OCI-M2 (cell line): ENCODE measurements around the gene CYLD.
A peak's percentile ranks its signal among the peaks of the same experiment; 100 is the strongest.

Experiments
- DNase-seq: peaks from one replicate; lab custom pipeline; 2025; ENCODE audit not compliant: unreplicated experiment; lab: John Stamatoyannopoulos, UW

CYLD gene

GRCh38 chr16:50776037-50776436 lies 34.2 kb downstream of the CYLD start:
- no peak for DNase-seq

- no peak for DNase-seq
These were observed 36.6 kb downstream of the CYLD start for GRCh38 chr16:50778284-50779163.

DNA sequence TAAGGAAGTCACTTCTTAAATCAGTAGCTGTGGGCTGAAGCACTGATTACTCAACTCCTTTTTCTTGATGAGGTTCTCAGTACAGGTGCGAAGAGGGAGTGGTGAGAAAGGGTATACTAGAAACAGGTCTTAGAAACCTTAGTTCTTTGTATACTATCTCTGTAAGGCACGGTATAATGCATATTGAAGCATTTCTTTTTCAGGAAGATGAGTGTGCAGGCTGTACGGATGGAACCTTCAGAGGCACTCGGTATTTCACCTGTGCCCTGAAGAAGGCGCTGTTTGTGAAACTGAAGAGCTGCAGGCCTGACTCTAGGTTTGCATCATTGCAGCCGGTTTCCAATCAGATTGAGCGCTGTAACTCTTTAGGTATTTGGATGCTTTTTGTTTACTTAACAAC lies 39.2 kb downstream of the CYLD start:
- DNase-seq, result no peak

DNA sequence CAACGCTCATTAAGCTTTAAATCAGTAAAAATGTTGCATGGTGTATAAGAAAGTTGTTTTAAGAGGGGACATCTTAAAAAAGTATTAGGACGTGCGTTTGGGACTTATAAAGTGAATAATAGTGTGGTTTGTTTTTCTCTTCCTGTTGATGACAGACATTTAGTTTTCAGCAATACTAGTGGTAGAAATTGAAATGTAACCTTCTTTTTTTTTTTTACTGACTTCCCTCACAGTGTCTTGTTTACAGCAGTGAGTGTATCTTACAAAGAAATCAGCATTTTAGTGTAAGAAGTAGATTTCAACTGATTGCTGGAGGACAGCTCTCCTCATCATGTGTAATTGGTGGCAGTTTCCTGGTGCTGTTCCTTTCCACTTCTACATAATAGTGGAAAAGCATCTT lies 39.6 kb downstream of the CYLD start:
- DNase-seq, result no peak

DNA sequence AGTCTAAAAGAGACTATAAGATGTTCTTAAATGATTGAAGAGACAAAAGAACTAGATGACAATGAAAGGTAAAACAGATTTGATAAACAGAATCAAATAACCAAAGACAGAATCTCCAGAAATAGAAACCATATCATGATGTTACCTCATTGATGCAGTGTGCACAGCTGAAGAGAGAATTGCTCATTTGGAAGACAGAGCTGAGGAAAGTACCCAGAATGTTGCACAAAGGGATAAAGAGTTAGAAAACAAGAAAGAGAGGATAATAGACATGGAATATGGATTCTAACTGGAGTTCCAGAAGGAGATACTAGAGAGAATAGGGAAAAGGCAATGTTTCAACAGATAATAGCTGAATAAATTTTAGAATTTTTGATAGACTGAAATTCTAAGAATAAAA lies 47.9 kb downstream of the CYLD start:
- no peak for DNase-seq

- no peak for DNase-seq
These were observed 49.6 kb downstream of the CYLD start for GRCh38 chr16:50791522-50791921.

GRCh38 chr16:50796829-50797228 lies 54.9 kb downstream of the CYLD start:
- DNase-seq, result no peak

GRCh38 chr16:50797456-50797855 lies 55.6 kb downstream of the CYLD start:
- no peak for DNase-seq

- DNase-seq, result no peak
These were observed 58.2 kb downstream of the CYLD start for GRCh38 chr16:50800074-50800473.

- no peak for DNase-seq
These were observed 59.1 kb downstream of the CYLD start for GRCh38 chr16:50801036-50801435.

DNA sequence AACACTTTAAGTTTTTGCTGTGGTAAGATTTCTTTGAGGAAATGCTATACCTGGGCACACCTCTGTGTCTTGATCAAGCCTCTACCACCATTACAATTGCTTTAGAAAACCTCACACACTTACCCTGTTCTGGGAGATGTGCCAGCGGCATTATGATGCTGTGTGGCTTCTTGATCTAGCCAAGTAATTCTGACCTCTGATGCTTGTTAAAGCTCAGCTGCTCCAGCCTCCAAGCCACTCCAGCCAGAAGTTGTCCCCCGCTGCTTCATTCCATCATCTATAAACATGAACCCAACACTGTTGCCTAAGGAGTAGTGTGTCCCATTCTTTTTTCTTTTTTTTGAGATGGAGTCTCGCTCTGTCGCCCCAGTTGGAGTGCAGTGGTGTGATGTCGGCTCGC lies 60.1 kb downstream of the CYLD start:
- DNase-seq, result no peak

DNA sequence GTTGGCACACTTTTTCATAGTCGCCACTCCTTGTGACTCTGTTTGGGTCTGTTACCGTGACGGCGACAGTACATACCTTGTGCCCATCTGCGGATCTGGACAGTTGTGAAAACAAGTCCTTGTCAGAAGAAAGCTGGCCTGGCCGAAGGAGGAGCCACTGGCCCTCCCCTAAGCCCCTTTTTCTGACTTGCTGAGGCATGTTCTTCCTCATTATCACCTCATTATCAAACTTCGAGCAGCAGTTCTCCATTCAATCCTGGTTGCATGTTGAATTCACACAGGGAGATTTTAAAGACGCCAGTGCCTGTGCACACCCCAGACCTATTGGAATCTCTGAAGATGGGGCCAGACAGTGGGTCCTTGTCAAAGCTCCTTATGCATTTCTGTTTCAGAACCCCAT lies 61.1 kb downstream of the CYLD start:
- no peak for DNase-seq

DNA sequence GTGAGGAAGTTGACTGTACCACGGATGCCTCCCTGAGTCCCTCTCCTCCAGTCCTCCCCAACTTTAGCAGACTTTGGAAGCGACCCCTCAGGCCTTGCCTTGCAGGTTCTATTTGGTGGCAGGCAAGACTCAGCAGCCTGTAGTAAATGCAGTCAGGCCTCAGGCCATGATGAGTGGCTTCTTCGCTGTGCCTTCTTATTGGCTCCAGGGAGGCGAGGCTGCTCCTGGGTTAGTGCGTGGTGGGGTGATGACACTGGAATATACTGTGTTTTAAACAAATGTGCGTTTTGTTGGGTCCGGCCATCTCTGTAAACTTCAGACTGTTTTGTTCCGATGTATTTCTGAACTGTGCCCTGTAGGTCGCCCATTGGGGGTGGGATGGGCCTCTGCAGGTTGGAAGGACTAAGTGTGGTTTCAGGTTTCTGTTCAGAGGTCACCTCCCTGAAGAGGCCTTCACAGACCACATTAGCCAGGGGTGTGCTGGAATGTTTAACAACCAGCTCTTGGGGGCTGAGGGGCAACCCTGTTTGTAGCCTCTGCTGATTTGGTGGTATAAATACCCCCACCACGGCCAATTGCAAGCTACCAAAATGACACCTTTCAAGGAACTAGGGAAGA lies 62.5 kb downstream of the CYLD start:
- DNase-seq, result no peak

GRCh38 chr16:50806099-50807062 lies 64.5 kb downstream of the CYLD start:
- DNase-seq, result peak; percentile 65

DNA sequence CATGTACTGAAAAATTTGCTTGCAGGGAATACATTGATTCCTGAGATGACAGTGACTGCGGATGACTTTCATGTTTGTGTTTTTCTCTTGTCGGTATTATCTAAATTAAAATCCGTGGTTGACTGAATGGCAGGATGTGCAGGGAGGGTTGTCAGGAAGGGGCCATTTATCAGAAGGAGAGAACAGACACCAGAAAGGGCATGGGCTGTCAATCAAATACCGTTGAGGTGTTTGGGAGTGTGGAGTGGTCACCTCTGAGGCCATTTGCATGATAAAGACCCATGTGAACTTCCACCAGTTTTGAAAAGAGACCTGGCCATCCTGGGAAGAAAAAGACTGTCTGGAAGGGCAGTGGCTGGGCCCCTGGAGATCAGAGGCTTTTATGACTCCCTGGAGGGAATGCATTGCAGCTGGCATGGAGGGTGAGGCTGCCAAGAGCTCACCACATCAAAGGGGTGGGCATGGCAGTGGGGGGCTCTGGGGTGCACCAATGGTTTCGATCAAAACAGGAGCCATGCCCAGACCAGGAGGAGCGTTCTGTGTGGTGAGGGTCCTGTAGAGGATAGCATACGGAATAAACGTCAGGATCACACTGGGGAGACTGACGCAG lies 67.1 kb downstream of the CYLD start:
- no peak for DNase-seq

- no peak for DNase-seq
These were observed 67.7 kb downstream of the CYLD start for GRCh38 chr16:50809561-50809960.

- DNase-seq, result no peak
These were observed 68.5 kb downstream of the CYLD start for GRCh38 chr16:50810241-50810965.

- no peak for DNase-seq
These were observed 70.2 kb downstream of the CYLD start for GRCh38 chr16:50812046-50812445.

GRCh38 chr16:50812876-50813466 lies 71.1 kb downstream of the CYLD start:
- DNase-seq, result no peak

DNA sequence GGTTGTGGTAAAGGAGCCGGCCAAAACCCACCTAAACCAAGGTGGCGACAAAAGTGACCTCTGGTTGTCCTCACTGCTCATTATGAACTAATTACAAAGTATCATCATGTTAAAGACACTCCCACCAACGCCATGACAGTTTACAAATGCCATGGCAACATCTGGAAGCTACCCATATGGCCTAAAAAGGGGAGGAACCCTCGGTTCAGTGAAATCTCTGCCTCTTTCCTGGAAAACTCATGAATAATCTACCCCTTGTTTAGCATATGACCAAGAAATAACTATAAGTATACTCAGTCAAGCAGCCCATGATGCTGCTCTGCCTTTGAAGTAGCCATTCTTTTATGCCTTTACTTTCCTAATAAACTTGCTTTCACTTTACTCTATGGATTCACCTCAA lies 72.2 kb downstream of the CYLD start:
- DNase-seq, result no peak
